GM12872 (cell line): ENCODE data around the gene RAMP2.

Experiments used
- TF ChIP-seq, protein P1 (sequence below): IDR thresholded peaks from 3 replicates; pipeline ENCODE4 v1.5.1; 2011; ENCODE audit warnings: low read depth, mild to moderate bottlenecking, low read length, moderate library complexity; ENCODE audit not compliant: insufficient read depth

The RAMP2 gene

DNA sequence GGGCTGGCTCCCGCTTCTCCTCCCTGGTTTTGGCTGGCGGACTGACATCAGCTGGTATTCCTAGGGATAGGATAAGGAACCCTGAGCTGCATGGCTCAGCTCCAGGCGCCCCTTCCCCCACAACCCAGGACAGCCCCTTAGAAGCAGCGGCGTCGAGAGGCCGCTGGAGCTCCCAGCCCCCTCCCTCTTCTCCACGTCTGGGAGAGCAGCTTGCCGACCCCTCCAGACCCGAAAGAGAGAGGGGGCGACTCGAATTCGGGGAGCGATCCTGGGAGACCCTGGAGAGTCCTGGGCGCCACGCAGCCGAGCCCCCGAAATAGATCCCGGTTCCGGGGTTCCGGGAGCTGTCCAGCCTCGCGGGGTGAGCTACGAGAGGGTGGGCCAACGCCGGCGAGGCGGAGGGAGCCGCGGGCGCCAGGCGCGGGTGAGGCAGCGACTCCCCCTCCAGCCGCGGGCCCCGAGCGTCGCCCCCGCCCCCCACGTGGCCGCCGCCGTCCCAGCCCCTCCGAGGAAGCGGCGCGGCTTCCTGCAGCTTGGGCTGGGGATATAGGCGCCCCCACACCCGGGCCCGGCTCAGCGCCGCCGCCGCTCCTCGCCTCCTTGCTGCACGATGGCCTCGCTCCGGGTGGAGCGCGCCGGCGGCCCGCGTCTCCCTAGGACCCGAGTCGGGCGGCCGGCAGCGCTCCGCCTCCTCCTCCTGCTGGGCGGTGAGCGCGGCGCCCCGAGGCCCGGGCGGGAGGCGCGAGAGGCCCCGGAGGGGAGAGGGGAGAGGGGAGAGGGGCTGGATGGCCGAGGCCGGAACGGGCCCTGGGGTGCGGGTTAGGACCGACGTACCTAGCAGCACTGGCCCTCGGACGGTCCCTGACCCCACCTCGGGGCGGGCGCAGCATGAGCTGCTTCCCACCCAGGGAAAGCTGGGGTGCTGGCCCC, at the start of gene RAMP2:
TSS of gene RAMP2 (plus strand) at position 576 of the 930 bp plus-strand sequence. CDS start at position 611, 35 bp downstream.
- TF ChIP-seq, protein P1, sequence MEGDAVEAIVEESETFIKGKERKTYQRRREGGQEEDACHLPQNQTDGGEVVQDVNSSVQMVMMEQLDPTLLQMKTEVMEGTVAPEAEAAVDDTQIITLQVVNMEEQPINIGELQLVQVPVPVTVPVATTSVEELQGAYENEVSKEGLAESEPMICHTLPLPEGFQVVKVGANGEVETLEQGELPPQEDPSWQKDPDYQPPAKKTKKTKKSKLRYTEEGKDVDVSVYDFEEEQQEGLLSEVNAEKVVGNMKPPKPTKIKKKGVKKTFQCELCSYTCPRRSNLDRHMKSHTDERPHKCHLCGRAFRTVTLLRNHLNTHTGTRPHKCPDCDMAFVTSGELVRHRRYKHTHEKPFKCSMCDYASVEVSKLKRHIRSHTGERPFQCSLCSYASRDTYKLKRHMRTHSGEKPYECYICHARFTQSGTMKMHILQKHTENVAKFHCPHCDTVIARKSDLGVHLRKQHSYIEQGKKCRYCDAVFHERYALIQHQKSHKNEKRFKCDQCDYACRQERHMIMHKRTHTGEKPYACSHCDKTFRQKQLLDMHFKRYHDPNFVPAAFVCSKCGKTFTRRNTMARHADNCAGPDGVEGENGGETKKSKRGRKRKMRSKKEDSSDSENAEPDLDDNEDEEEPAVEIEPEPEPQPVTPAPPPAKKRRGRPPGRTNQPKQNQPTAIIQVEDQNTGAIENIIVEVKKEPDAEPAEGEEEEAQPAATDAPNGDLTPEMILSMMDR = no peak

DNA sequence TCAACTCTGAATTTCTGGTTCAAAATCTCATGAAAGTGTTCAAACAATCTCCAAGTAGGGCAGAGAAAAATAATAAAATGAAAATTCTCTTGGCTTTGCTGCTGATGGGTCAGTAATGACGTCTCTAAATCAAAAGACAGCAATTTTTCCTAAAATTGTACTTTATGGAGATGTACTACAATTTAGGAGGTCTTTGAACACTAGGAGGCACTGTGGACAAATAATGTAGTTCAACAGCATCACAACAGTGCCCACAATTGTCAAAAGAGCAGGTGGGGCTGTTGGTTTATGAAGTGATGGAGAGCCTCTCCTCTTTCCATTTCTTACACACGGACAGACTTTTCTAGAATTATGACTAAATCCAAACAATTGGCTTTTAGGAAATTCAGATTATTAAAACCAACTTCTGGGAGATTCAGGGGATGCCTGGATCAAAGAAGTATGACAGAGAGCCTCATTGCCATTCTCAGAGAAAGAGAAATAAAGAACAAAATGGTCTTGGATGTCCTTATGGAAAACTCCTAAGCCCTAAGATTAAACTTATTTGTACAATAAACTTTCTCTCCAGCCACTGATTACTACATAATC, 39.9 kb upstream of the RAMP2 start:
- TF ChIP-seq, protein P1 = peak; percentile 66

DNA sequence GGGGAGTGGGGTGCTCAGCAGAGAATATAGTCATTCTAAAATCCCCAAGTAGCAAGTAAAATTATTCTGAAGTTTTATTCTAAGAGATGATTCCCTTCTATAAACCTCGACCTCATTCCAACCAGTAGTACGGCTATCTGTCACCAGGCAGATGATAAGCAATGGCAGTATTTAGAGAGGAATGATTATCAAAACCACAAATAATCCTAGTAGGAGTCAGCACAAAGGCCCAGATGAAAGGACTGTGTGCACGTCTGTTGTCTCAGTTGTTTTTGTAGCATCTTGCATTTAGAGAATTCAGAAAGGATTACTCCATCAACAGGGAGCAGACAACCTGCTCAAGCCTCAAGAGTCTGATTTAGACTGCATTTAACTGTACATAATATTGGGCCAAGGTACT, 37.4 kb upstream of the RAMP2 start:
- TF ChIP-seq, protein P1 = no peak

DNA sequence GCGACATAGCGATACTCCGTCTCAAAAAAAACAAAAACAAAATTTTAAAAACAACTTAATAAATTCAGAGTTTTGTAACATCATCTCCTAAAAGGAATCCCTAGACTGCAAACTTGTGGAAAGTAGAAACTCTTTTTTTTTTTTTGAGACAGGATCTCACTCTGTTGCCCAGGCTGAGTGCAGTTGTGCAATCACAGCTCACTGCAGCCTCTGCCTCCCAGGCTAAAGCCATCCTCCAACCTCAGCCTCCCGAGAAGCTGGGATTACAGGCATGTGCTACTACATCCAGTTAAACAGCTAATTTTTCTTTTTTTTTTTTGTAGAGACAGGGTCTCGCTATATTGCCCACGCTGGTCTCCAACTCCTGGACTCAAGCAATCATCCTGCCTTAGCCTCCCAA, 35.9 kb upstream of the RAMP2 start:
- TF ChIP-seq, protein P1 = no peak

GRCh38 chr17:42740699-42741098, 20.3 kb upstream of the RAMP2 start:
- TF ChIP-seq, protein P1 = no peak

GRCh38 chr17:42743595-42744282, 17.3 kb upstream of the RAMP2 start:
- TF ChIP-seq, protein P1 = peak; percentile 7; the same call in 1 of the 3 replicates

DNA sequence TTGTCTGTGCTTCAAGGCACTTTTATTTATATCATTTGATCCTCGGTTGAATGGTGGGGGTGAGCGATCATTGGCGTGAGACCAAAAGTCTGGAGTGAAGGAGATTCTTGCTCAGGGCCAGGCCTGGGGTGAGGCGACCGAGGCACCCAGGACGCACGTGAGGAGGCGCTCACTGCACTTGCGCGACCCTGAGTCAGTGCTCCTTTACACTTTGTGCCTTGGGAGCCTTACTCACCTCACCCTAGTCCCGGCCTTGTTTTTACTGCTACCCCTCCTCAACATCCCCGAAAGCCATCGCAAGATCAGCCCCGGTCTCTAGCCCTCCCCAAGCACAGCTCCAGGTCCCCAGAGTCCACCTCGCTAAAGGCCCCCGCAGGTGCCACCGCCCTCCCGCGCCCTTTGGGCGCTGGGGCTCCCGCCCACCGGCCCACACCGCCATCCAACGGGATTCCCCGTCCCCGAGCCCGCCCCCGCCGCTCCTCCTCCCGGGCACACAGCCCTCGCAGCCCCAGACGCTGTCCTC, 16.7 kb upstream of the RAMP2 start:
- TF ChIP-seq, protein P1 = 0 out of 3 replicates have a peak, but pooled peaks have one; percentile 4
